ENCODE measurements around the gene MPEG1.
A peak's percentile ranks its signal among the peaks of the same experiment; 100 is the strongest.

MPEG1 gene

GRCh38 chr11:59187035-59187434 is 25.7 kb downstream of the MPEG1 start:
- DNase-seq, result no peak

- DNase-seq, result peak; percentile 51
These were observed 26.6 kb downstream of the MPEG1 start for GRCh38 chr11:59186130-59186594.

GRCh38 chr11:59185386-59185945 is 27.3 kb downstream of the MPEG1 start:
- no peak for DNase-seq

- no peak for DNase-seq
These were observed 27.9 kb downstream of the MPEG1 start for GRCh38 chr11:59184691-59185339.

GRCh38 chr11:59183771-59184170 is 29.0 kb downstream of the MPEG1 start:
- DNase-seq, result no peak

- DNase-seq, result no peak
These were observed 30.1 kb downstream of the MPEG1 start for GRCh38 chr11:59182457-59183151.

- DNase-seq, result no peak
These were observed 30.8 kb downstream of the MPEG1 start for GRCh38 chr11:59181746-59182456.

- no peak for DNase-seq
These were observed 31.8 kb downstream of the MPEG1 start for GRCh38 chr11:59180907-59181306.

GRCh38 chr11:59180168-59180776 is 32.5 kb downstream of the MPEG1 start:
- DNase-seq, result no peak

GRCh38 chr11:59179121-59179520 is 33.6 kb downstream of the MPEG1 start:
- DNase-seq, result no peak

- no peak for DNase-seq
These were observed 34.3 kb downstream of the MPEG1 start for GRCh38 chr11:59178402-59178801.

GRCh38 chr11:59176330-59176729 is 36.4 kb downstream of the MPEG1 start:
- no peak for DNase-seq

- DNase-seq, result no peak
These were observed 37.6 kb downstream of the MPEG1 start for GRCh38 chr11:59175091-59175501.

GRCh38 chr11:59174664-59175033 is 38.1 kb downstream of the MPEG1 start:
- DNase-seq, result no peak

GRCh38 chr11:59173964-59174663 is 38.6 kb downstream of the MPEG1 start:
- DNase-seq, result no peak

- DNase-seq, result no peak
These were observed 39.4 kb downstream of the MPEG1 start for GRCh38 chr11:59173080-59173963.

GRCh38 chr11:59172345-59173079 is 40.2 kb downstream of the MPEG1 start:
- DNase-seq, result no peak

- DNase-seq, result peak; percentile 94
These were observed 41.0 kb downstream of the MPEG1 start, which contains the start of gene DTX4 for GRCh38 chr11:59171508-59172322. TSS of gene DTX4 (plus strand) at chr11:59172132. CDS start at chr11:59172596, 464 bp downstream.

- DNase-seq, result no peak
These were observed 48.7 kb downstream of the MPEG1 start for GRCh38 chr11:59164028-59164427.

All from activated CD4-positive, alpha-beta T cell treated with anti-CD3 and anti-CD28 coated beads, Interleukin-2, Interleukin-6, amounts not matched to agents 100 ng/mL and 50 ng/mL, durations not matched to agents 16 hours and 8 hours (primary cell).